SK-N-SH (cell line): ENCODE data around the gene MED19. TPM values are rescaled to one million over a fixed set of nuclear protein-coding genes. Genes with fewer than 3 reads are reported as not detected.

ENCODE experiments used
- CTCF ChIA-PET: fragments of 300-600, 350-600 bp; formaldehyde crosslinking; extraction: SDS; loops from one replicate; lab custom pipeline; 2021; lab: Yijun Ruan, JAX
- POLR2A ChIA-PET: fragments of 350-600 bp; sonication (Branson Sonifier 250); formaldehyde crosslinking; extraction: SDS; loops from one replicate; lab custom pipeline; 2020; ENCODE audit warnings: antibody characterized with exemption, inconsistent platforms; lab: Yijun Ruan, JAX
- DNase-seq: peaks from one replicate; pipeline ENCODE4 v3.0.0; 2012
- H2AFZ ChIP-seq: fragments of 200-600 bp; sonication (generic); 2 replicates; pipeline ENCODE4 v1.8.1; 2016; ENCODE audit warnings: antibody characterized with exemption, mild to moderate bottlenecking, low read depth
- H3F3A ChIP-seq: fragments of 200-600 bp; sonication (generic); replicated peaks from 2 replicates; pipeline ENCODE3; 2016; ENCODE audit warnings: antibody characterized with exemption, mild to moderate bottlenecking; ENCODE audit not compliant: insufficient read depth
- H3K27ac ChIP-seq, 2 experiments: fragments of 200-500 bp in 1 of 2; fragments of 200-600 bp in 1 of 2; sonication (Bioruptor generic) in 1 of 2; sonication (generic), shearing (Covaris generic) in 1 of 2; 2 replicates each; pipeline versions ENCODE4 v1.5.1 to v1.6.1; 2014 to 2016; ENCODE audit warnings: low read depth in 2 of 2, inconsistent platforms in 1 of 2, low read length in 1 of 2, mild to moderate bottlenecking in 1 of 2, mixed read lengths in 1 of 2
- H3K27me3 ChIP-seq: fragments of 200-600 bp; sonication (generic), shearing (Covaris generic); 2 replicates; pipeline ENCODE4 v1.6.1; 2016; ENCODE audit warnings: mixed run types; ENCODE audit not compliant: insufficient read depth
- H3K36me3 ChIP-seq, 2 experiments: fragments of 200-500 bp in 1 of 2; fragments of 200-600 bp in 1 of 2; sonication (Bioruptor generic) in 1 of 2; sonication (generic) in 1 of 2; replicated peaks in 1 of 2; 2 replicates each; pipeline versions ENCODE3 to v1.5.1; 2014 to 2016; ENCODE audit warnings: low read length in 1 of 2, mild to moderate bottlenecking in 1 of 2; ENCODE audit not compliant: insufficient read depth in 2 of 2, control insufficient read depth in 1 of 2
- H3K4me1 ChIP-seq, 2 experiments: fragments of 200-500 bp in 1 of 2; fragments of 200-600 bp in 1 of 2; sonication (Bioruptor generic) in 1 of 2; sonication (generic), shearing (Covaris generic) in 1 of 2; 2 replicates each; pipeline versions ENCODE4 v1.5.1 to v1.6.1; 2014 to 2016; ENCODE audit warnings: low read depth in 1 of 2, low read length in 1 of 2, mixed run types in 1 of 2; ENCODE audit not compliant: insufficient read depth in 2 of 2, control insufficient read depth in 1 of 2
- H3K4me2 ChIP-seq: fragments of 200-600 bp; sonication (generic), shearing (Covaris generic); 2 replicates; pipeline ENCODE4 v1.6.1; 2017; ENCODE audit warnings: mixed run types
- H3K4me3 ChIP-seq, 2 experiments: fragments of 200-500 bp in 1 of 2; fragments of 200-600 bp in 1 of 2; sonication (Bioruptor generic) in 1 of 2; sonication (generic), shearing (Covaris generic) in 1 of 2; 2 replicates each; pipeline versions ENCODE4 v1.5.1 to v1.8.1; 2014 to 2016; ENCODE audit warnings: low read depth in 2 of 2, inconsistent platforms in 1 of 2, low read length in 1 of 2, mild to moderate bottlenecking in 1 of 2, mixed read lengths in 1 of 2, moderate library complexity in 1 of 2
- H3K79me2 ChIP-seq: fragments of 200-600 bp; sonication (generic); 2 replicates; pipeline ENCODE4 v1.8.1; 2017; ENCODE audit warnings: mild to moderate bottlenecking; ENCODE audit not compliant: insufficient read depth
- H3K9ac ChIP-seq: fragments of 200-600 bp; sonication (generic); 2 replicates; pipeline ENCODE4 v1.6.1; 2017; ENCODE audit warnings: mixed run types
- H3K9me2 ChIP-seq: fragments of 200-600 bp; sonication (generic); 2 replicates; pipeline ENCODE4 v1.6.1; 2017; ENCODE audit warnings: mixed run types
- H3K9me3 ChIP-seq: fragments of 200-600 bp; sonication (generic); 2 replicates; pipeline ENCODE4 v1.6.1; 2017; ENCODE audit warnings: mixed run types, mild to moderate bottlenecking, moderate library complexity
- H4K20me1 ChIP-seq: fragments of 200-600 bp; sonication (generic); 2 replicates; pipeline ENCODE4 v1.6.1; 2017; ENCODE audit warnings: mild to moderate bottlenecking, mixed run types; ENCODE audit not compliant: insufficient read depth
- CTCF ChIP-seq: fragments of 200-600 bp; sonication (generic); IDR thresholded peaks from 2 replicates; pipeline ENCODE4 v1.6.1; 2017; ENCODE audit warnings: antibody characterized with exemption, mild to moderate bottlenecking, moderate library complexity
- EZH2phosphoT487 ChIP-seq: fragments of 200-600 bp; sonication (generic); IDR thresholded peaks from 2 replicates; pipeline ENCODE4 v1.6.1; 2017; ENCODE audit warnings: low read depth, mixed run types, mild to moderate bottlenecking, antibody characterized with exemption, moderate library complexity, borderline replicate concordance
- FOSL2 ChIP-seq: IDR thresholded peaks from 2 replicates; pipeline ENCODE4 v1.4.0; 2012; ENCODE audit warnings: low read depth, mild to moderate bottlenecking, moderate library complexity, borderline replicate concordance
- FOXM1 ChIP-seq: IDR thresholded peaks from 2 replicates; pipeline ENCODE4 v1.4.0; 2012; ENCODE audit warnings: low read depth, mild to moderate bottlenecking
- GABPA ChIP-seq: IDR thresholded peaks from 2 replicates; pipeline ENCODE4 v1.4.0; 2012; ENCODE audit warnings: low read depth, mild to moderate bottlenecking
- TAF1 ChIP-seq: IDR thresholded peaks from 2 replicates; pipeline ENCODE4 v1.6.1; 2012; ENCODE audit warnings: low read depth, mild to moderate bottlenecking, low read length, moderate library complexity, borderline replicate concordance
- WGBS: methylation state at CpG from one replicate; pipeline ENCODE4 v1.1.6; 2017; ENCODE audit warnings: low lambda C conversion rate; 5-methylcytosine and 5-hydroxymethylcytosine counted together
- polyA plus RNA-seq, 3 experiments: library from polyadenylated mRNA; depleted of rRNA; stranded (reverse); fragments of >200 nt; gene quantifications; 2 replicates each; pipeline ENCODE4 v1.2.3, GENCODE V29; 2012

The MED19 gene
- polyA plus RNA-seq, 1 of the 3 experiments (the other 2 are of a cell fraction) = 38.7 TPM

- CTCF ChIA-PET = interaction anchor here (0.6 to 1.0 kb wide), 2 partner anchors 120 to 262 kb away, joined by 3 read pairs; no protein-coding TSS in a partner anchor
- H2AFZ ChIP-seq = no peak overlapping the region
- H3K9me3 ChIP-seq = no peaks in the 10 kb centered on the region
- no peak overlapping the region for H3K4me2 ChIP-seq
- H3K4me1 ChIP-seq = no peaks in the 10 kb centered on the region; a peak in 1 of 4 replicates
- H3K36me3 ChIP-seq = peaks cover 30 to 43% of the 10 kb centered on the region in 2 experiments
- no peak for DNase-seq
- WGBS = 96% methylated on average over 1 of the region's 1 CpG
- TF ChIP-seq TAF1 (no peak), CTCF (no peak), EZH2phosphoT487 (no peak)
- no peak overlapping the region for H3K9ac ChIP-seq
- POLR2A ChIA-PET = no interaction called here
- no peaks in the 10 kb centered on the region for H3K27me3 ChIP-seq
- H3F3A ChIP-seq = no peaks in the 10 kb centered on the region
- H3K27ac ChIP-seq = no peak overlapping the region
- peaks cover 43% of the 10 kb centered on the region for H4K20me1 ChIP-seq
- H3K9me2 ChIP-seq = no peaks in the 10 kb centered on the region
- H3K79me2 ChIP-seq = peaks cover 99% of the 10 kb centered on the region
- H3K4me3 ChIP-seq = no peak overlapping the region
Measured at GRCh38 chr11:57681168-57681567, 30.8 kb downstream of the MED19 start.

GRCh38 chr11:57680552-57680874 is 31.5 kb downstream of the MED19 start:
- POLR2A ChIA-PET = no interaction called here
- TF ChIP-seq FOXM1 (no peak), FOSL2 (peak; percentile 7; the same call in 1 of the 2 replicates), GABPA (no peak), CTCF (no peak)
- peaks cover 99% of the 10 kb centered on the region for H3K79me2 ChIP-seq
- H3F3A ChIP-seq = no peaks in the 10 kb centered on the region
- H3K36me3 ChIP-seq = peaks cover 30 to 49% of the 10 kb centered on the region in 2 experiments
- no peaks in the 10 kb centered on the region for H3K9me3 ChIP-seq
- H3K4me3 ChIP-seq = no peak overlapping the region
- DNase-seq = no peak
- H3K4me2 ChIP-seq = no peak overlapping the region
- peaks cover 43% of the 10 kb centered on the region for H4K20me1 ChIP-seq
- no peak overlapping the region for H3K9ac ChIP-seq
- no peaks in the 10 kb centered on the region for H3K27me3 ChIP-seq
- H3K9me2 ChIP-seq = no peaks in the 10 kb centered on the region
- no peak overlapping the region for H2AFZ ChIP-seq
- WGBS = 72% methylated on average over 2 of the region's 2 CpGs
- H3K4me1 ChIP-seq = no peaks in the 10 kb centered on the region; a peak in 1 of 4 replicates
- no peak overlapping the region for H3K27ac ChIP-seq
- CTCF ChIA-PET = no interaction called here
